GM04503 (cell line): ENCODE data around the gene LONRF2.
"Not testable (repeated sequence)": the region's sequence is repeated elsewhere in the genome, so short reads cannot be mapped to it uniquely, and the experiment has no call there.

Experiments
- DNase-seq: peaks from one replicate; pipeline ENCODE4 v3.0.0-alpha.2; 2012; ENCODE audit warnings: low read depth

Gene LONRF2

GRCh38 chr2:100253786-100254185 lies 68.5 kb downstream of the LONRF2 start:
- DNase-seq = no peak

- no peak for DNase-seq
These were observed 69.2 kb downstream of the LONRF2 start for GRCh38 chr2:100252811-100253698.

DNA sequence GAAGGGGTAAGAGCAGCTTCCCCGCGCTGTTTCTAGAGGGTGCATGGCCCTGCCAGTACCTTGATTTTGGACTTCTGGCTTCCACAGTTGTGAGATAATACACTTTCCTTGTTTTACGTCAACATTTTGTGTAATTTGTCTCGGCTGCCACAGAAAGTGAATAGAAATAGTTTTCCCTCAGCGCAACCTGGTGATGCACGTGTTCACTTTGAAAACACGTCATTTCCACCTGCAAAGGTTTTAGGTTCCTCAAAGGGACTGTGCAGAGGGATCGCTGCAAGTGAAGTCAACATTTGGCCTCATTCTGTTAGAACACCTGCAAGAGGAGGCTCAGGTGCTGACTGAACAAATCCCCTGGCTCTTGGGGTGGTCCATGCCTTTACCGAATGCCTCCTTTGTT lies 71.7 kb downstream of the LONRF2 start:
- DNase-seq = no peak

DNA sequence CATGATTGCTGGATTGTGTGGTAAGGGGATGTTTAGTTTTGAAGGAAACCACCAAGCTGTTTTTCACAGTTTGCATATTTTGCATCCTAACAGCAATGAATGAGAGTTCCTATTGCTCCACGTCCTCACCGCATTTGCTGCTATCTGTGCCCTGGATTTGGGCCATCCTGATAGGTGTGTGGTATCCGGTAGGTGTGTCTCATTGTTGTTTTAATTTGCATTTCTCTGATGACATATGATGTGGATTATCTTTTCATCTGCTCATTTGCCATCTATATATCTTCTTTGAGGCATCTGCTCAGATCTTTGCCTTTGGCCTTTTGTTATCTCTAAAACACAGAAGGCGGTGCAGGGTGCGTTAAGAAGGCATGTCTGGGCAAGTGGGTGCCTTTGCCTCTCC lies 73.3 kb downstream of the LONRF2 start:
- no peak for DNase-seq

- DNase-seq = not testable (repeated sequence)
These were observed 73.7 kb downstream of the LONRF2 start for GRCh38 chr2:100248556-100248955.

DNA sequence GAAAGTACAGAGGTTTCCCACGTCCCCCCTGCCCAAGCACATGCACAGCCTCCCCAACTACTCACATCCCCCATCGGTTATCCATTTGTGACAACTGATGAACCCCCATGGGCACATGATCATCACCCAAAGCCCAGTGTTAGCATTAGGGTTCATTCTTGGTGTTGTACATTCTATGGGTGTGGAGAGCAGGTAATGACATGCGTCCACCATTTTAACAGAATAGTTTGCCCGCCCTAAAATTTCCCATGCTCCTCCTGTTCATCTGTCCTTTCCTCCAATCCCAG lies 74.3 kb downstream of the LONRF2 start:
- DNase-seq = no peak

- DNase-seq = no peak
These were observed 74.9 kb downstream of the LONRF2 start for GRCh38 chr2:100247256-100248043.

DNA sequence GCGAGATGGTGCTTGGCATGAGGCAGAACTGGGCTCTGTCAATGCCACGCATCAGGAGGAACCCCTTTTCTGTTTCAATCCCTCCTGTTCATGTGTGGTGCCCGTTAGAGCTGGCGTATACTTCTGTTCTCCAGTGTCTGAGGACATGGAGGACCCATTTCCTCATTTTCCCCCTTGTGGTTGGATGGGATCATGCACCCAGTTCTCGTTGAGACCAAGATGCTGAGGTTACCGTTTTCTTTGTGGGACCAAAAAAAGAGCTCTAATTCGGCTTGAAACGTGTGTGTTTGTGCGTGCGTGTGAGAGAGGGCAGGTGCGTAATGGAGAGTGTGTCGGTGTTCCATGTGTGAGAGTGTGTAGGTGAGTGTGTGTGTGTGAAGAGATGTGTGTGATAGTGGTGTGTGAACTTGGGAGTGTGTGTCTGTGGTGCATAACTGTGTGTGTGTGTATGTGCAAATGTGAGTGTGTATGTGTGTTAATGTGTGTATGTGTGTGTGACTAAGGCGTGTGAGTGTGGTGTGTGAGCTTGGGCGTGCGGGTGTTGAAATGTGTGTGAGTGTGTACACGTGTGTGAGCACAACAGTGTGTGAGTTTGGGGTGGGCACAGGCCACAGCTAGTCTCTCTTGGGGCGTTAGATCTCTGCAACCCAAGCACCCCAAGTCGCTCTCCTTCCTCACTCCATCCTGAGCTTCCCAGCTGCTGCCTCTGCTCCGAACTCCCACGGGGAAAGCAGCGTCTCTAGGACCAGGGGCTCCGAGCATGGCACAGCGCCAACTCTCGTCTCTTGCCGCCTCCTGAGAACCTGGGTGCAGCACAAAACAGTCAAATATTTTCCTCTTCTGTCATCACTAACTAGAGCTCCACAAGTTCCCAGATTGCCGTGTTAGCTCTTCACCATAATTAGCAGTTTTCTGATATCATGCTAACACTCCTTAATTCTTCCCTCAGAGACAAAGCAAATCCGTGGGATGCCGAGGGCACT lies 75.8 kb downstream of the LONRF2 start:
- DNase-seq = no peak

GRCh38 chr2:100245681-100246080 lies 76.6 kb downstream of the LONRF2 start:
- DNase-seq = no peak

- DNase-seq = no peak
These were observed 77.3 kb downstream of the LONRF2 start for GRCh38 chr2:100244881-100245605.

- DNase-seq = no peak
These were observed 78.7 kb downstream of the LONRF2 start for GRCh38 chr2:100243631-100244030.

- DNase-seq = no peak
These were observed 79.2 kb downstream of the LONRF2 start for GRCh38 chr2:100242891-100243619.

- no peak for DNase-seq
These were observed 79.8 kb downstream of the LONRF2 start for GRCh38 chr2:100242476-100242875.

DNA sequence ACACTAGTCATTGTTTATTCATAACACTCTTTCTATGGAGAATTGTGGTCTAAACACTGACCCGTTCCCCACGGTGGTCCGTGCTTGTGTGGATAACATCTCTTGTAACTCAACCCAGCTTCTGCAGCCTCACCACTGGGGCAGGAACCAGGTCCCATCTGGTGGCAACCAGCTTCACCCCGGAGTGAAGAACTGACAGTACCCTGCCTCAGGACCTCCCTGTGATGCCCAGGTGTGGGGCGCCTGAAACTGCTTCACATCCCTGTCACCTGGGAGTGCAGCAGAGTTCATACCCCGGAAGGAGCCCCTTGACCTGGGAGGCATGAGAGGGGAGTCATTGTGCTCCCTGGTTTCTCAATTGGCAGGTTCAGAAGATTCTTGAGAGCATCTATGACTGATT lies 81.1 kb downstream of the LONRF2 start:
- DNase-seq = no peak

DNA sequence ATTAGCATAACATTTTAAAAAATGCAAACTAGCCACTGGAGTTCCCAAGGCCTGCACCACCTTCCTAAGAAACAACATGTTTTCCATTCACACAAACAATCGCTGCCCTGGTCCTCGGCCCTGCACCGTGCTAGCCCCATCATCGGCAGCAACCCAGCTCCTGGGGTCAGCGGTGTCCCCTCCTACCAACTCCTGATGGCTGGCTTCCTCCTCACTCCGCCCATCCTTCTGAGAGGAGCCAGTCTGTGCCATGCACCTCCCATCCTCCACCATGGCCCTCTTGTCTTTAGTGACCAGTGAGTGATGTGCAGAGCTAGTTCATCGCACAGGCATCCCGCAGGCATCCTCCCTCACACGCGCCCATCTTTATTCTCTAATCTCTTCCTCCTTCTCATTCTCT lies 81.9 kb downstream of the LONRF2 start:
- no peak for DNase-seq

GRCh38 chr2:100239486-100240210 lies 82.7 kb downstream of the LONRF2 start:
- DNase-seq = no peak

DNA sequence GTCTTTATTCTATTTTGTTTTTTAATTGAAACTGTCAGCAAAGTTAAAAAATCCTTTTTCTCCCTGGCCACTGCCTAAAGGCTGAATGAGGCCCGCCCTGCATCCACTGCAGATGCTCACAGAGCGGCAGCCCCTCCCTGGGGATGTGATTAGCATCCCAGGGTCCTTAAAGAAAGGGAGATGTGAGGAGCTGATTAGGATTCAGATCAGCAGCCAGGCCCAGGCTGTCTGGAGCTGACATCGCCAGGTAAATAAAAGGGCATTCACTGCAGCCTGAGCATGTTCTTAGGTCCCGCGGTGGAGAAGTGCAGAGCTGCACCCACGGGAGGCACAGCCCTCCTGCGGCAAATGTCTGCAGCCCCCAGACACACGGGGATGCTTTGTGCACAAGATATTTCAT lies 83.8 kb downstream of the LONRF2 start:
- no peak for DNase-seq

DNA sequence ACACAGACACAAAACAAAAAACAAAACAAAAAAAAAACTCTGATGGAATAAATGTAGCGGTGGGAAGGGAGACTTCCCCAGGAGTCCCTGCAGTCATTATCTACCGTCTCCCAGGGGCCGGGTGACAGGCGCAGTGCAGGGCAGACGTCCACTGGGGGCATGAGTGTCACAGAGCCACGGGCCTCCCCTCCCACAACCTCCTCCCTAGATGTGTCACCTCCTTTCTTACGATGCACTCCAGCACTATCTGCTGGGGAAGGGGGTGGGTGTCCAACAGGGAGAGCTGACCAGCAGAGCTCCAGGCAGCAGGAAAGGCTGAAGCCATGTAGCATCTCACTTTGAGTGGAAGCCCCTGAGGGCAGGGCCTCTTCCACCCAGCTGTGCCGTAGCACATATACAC lies 84.5 kb downstream of the LONRF2 start:
- no peak for DNase-seq

DNA sequence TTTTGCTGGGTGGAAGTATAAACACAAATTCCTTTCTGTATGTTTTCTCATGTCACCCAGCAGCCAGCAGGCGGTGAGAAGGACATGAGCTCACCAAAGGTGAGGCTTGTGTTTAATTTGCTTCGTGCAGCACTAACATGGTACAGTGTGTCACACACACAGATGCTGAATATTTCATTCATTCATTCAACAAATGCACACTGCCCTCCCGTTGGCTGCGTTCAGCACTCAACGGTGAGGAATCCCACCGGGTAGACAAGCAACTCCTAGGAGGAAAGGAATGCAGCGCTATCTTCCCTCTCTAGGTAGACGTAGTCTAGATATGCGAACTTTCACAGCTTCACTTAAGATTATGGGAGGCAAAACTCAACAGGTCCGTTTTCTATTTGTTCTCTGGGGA lies 85.1 kb downstream of the LONRF2 start:
- no peak for DNase-seq

DNA sequence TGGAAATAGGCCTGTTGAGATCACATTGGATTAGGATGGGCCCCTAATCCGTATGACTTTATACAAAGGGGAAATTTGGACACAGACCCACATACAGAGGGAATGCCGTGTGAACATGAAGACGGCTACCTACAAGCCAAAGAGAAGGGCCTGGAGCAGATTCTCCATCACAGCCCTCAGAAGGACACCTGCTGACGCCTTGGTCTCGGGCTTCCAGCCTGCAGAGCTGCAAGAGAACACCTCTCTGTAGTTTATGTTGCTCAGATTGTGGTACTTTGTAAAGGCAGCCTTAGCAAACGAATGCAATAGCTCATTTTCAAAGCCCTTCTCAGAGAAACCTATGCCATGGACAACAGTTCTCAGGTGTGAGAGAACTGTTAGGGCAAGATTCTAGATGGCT lies 86.1 kb downstream of the LONRF2 start:
- DNase-seq = no peak
